AG09319 (cell line): ENCODE results near the gene MASP2.
"Not testable (repeated sequence)": the region's sequence is repeated elsewhere in the genome, so short reads cannot be mapped to it uniquely, and the experiment has no call there.

Source experiments
- DNase-seq: peaks from one replicate; pipeline ENCODE4 v3.0.0-alpha.2; 2010; ENCODE audit warnings: low read depth; ENCODE audit errors: extremely low read depth
- CTCF ChIP-seq: IDR thresholded peaks from 2 replicates; pipeline ENCODE4 v1.5.1; 2011; ENCODE audit warnings: low read depth, mild to moderate bottlenecking, inconsistent platforms, low read length, moderate library complexity

MASP2 gene

GRCh38 chr1:10990828-10991227 is 56.2 kb downstream of the MASP2 start:
- no peak for TF ChIP-seq CTCF
- no peak for DNase-seq

GRCh38 chr1:10989920-10990516 is 57.0 kb downstream of the MASP2 start:
- not testable (repeated sequence) for DNase-seq

GRCh38 chr1:10989095-10989494 is 57.9 kb downstream of the MASP2 start:
- no peak for TF ChIP-seq CTCF
- DNase-seq: no peak

- no peak for TF ChIP-seq CTCF
- no peak for DNase-seq
Measured at GRCh38 chr1:10987840-10988417, 59.1 kb downstream of the MASP2 start.

- DNase-seq: no peak
- TF ChIP-seq CTCF: no peak
Measured at GRCh38 chr1:10986525-10986890, 60.5 kb downstream of the MASP2 start.

- no peak for TF ChIP-seq CTCF
- DNase-seq: peak; percentile 30
Measured at GRCh38 chr1:10980841-10981727, 66.0 kb downstream of the MASP2 start.

- peak; percentile 53 for TF ChIP-seq CTCF
- DNase-seq: peak; percentile 71
Measured at GRCh38 chr1:10980094-10980577, 66.9 kb downstream of the MASP2 start.
